Kidney (tissue), 14 donors: ENCODE data around the gene CLIC5. TPM values are rescaled to one million over a fixed set of nuclear protein-coding genes. Genes with fewer than 3 reads are reported as not detected.

Source experiments
- DNase-seq, 5 donors: peaks; one replicate each; pipeline ENCODE4 v3.0.0-alpha.2; 2013 to 2020
- FAIRE-seq: peaks from 2 replicates; lab custom pipeline; 2012; peaks lifted over from hg19 to GRCh38; lab: Jason Lieb, UNC
- H3K27ac ChIP-seq, 2 donors: one replicate each; pipeline ENCODE4 v1.7.0; 2013; ENCODE audit warnings: low read depth in 2 of 2, low read length in 2 of 2, inconsistent platforms in 1 of 2
- H3K27me3 ChIP-seq: one replicate; pipeline ENCODE4 v1.7.1; 2013; ENCODE audit warnings: low read length, inconsistent platforms; ENCODE audit not compliant: control insufficient read depth, insufficient read depth
- H3K36me3 ChIP-seq, 3 donors: one replicate each; pipeline versions ENCODE4 v1.7.0 to v1.7.1; 2013; ENCODE audit warnings: low read length in 3 of 3, control low read depth in 1 of 3, inconsistent platforms in 1 of 3; ENCODE audit not compliant: insufficient read depth in 3 of 3, control insufficient read depth in 2 of 3
- H3K4me1 ChIP-seq, 3 donors: one replicate each; pipeline versions ENCODE4 v1.7.0 to v1.7.1; 2013; ENCODE audit warnings: low read length in 3 of 3, inconsistent platforms in 1 of 3, low read depth in 1 of 3; ENCODE audit not compliant: control insufficient read depth in 2 of 3, insufficient read depth in 2 of 3
- H3K4me3 ChIP-seq, 3 donors: one replicate each; pipeline versions ENCODE4 v1.7.0 to v1.8.1; 2013; ENCODE audit warnings: low read length in 3 of 3, control low read depth in 1 of 3, inconsistent platforms in 1 of 3
- H3K9ac ChIP-seq, 3 donors: one replicate each; pipeline versions ENCODE4 v1.7.0 to v1.7.1; 2013; ENCODE audit warnings: low read length in 3 of 3, control low read depth in 1 of 3, inconsistent platforms in 1 of 3
- H3K9me3 ChIP-seq, 3 donors: one replicate each; pipeline versions ENCODE4 v1.7.0 to v1.7.1; 2013; ENCODE audit warnings: low read length in 3 of 3, control low read depth in 1 of 3, inconsistent platforms in 1 of 3; ENCODE audit not compliant: control insufficient read depth in 2 of 3, insufficient read depth in 1 of 3
- CTCF ChIP-seq: IDR thresholded peaks from 3 replicates; pipeline ENCODE4 v1.5.1; 2012; ENCODE audit warnings: mild to moderate bottlenecking, moderate library complexity, borderline replicate concordance; ENCODE audit not compliant: insufficient read depth; ENCODE audit errors: extremely low read depth
- intact Hi-C: fragments of 100-400 bp; cut with DNase I; formaldehyde crosslinking; loops from one replicate; pipeline ENCODE4 v1.11.1; 2022
- polyA plus RNA-seq: library from polyadenylated mRNA; stranded (reverse); fragments of 350-450 nt; fragmentation: Illumina TruSeq; extraction: RNeasy Lipid Tissue Mini Kit (QIAGEN cat#74804); gene quantifications from one replicate; pipeline ENCODE4 v1.2.3, GENCODE V29; 2014; ENCODE audit warnings: low read depth, low replicate concordance; ENCODE audit not compliant: insufficient read depth
- total RNA-seq: library from RNA; stranded (reverse); fragmentation: NEBNext Ultra II Directional; extraction: Animal tissue kit (Norgen Biotek cat#: 25700); gene quantifications from one replicate; pipeline ENCODE4 v1.2.1, GENCODE V29; 2021
- donor health status: control.
- donor health status: control.
- donor health status: control.
- donor health status: control.
- donor health status: control.
- donor health status: DM: yes; HTN: yes; CAD: no.
- donor health status: Normal renal cell carcinoma (clear cell type).

The CLIC5 gene
- total and polyA plus RNA-seq, 2 donors from 2014 or later, result 7.4 to 54.3 TPM

GRCh38 chr6:45864651-45865050 lies 151.0 kb downstream of the CLIC5 start:
- no peaks in the 10 kb centered on the region for H3K36me3 ChIP-seq
- no peak overlapping the region for H3K27ac ChIP-seq
- no peak for TF ChIP-seq CTCF
- H3K27me3 ChIP-seq, result no peaks in the 10 kb centered on the region
- intact Hi-C loops, result no loop called here
- no peaks in the 10 kb centered on the region for H3K4me1 ChIP-seq
- FAIRE-seq, result no peak
- DNase-seq, result no peak
- H3K4me3 ChIP-seq, result no peak overlapping the region
- H3K9ac ChIP-seq, result no peak overlapping the region
- H3K9me3 ChIP-seq, result no peaks in the 10 kb centered on the region

- H3K9ac ChIP-seq, result no peak overlapping the region
Observed at GRCh38 chr6:45858691-45859090, 157.0 kb downstream of the CLIC5 start.

GRCh38 chr6:45857827-45858226 lies 157.8 kb downstream of the CLIC5 start:
- intact Hi-C loops, result no loop called here
- FAIRE-seq, result no peak

More at GRCh38 chr6:45858691-45859090, 157.0 kb downstream of the CLIC5 start:
- FAIRE-seq (no peak), DNase-seq (no peak)
- intact Hi-C loops, result no loop called here
- H3K9me3 ChIP-seq, result no peaks in the 10 kb centered on the region
- no peak overlapping the region for H3K4me3 ChIP-seq
- no peaks in the 10 kb centered on the region for H3K4me1 ChIP-seq
- TF ChIP-seq CTCF, result no peak
- no peaks in the 10 kb centered on the region for H3K36me3 ChIP-seq
- H3K27ac ChIP-seq, result no peak overlapping the region
- H3K27me3 ChIP-seq, result no peaks in the 10 kb centered on the region

More at GRCh38 chr6:45857827-45858226, 157.8 kb downstream of the CLIC5 start:
- Histone ChIP-seq H3K4me3 (no peak overlapping the region), H3K9me3 (no peaks in the 10 kb centered on the region), H3K36me3 (no peaks in the 10 kb centered on the region), H3K27ac (no peak overlapping the region), H3K4me1 (no peaks in the 10 kb centered on the region), H3K9ac (no peak overlapping the region), H3K27me3 (no peaks in the 10 kb centered on the region)
- DNase-seq, result no peak
- no peak for TF ChIP-seq CTCF
